ENCODE data around the gene ABCC6.
"Not testable (repeated sequence)": the region's sequence is repeated elsewhere in the genome, so short reads cannot be mapped to it uniquely, and the experiment has no call there.

ABCC6 gene

DNA sequence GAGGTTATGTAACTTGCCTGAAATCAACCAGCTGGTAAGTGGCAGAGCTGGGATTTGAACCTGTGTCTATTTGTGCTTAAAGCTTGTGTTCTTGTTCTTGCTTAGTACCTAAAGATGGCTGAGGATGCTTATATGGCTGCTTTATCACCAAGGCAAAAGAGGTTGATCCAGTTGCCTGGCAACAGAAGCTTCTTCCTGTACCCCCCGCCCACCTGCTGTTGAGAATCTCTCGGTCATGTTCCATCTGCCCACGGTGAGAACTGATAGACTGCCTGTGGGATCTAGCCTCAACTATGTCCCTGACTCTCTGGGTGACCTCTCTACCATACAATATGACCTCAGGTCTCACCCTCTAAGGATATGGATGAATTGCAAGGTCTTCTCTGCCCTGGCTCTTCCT, 60.7 kb downstream of the ABCC6 start:
- peak in 1 of 56 donors; percentile 2 for DNase-seq

GRCh38 chr16:16161840-16162239, 61.5 kb downstream of the ABCC6 start:
- not testable (repeated sequence) for DNase-seq

DNA sequence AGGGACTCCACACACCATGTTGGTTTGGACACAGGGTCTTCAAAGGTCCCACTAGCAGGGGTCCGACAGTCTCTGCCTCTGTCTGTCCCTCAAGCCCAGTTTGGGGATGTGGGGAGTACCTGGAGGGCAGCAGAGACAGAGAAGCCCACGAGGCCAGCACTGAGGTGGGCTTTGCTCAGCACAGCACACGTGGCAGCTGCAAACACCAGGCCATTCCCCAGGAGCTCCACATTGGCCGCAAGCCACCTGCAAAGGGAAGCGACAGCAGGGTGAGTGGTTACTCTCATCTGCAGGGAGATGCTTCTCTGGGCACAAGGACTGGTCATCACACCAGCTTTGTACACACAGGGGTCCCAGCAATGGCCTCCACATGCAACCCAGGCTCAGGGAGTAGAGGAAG, 62.0 kb downstream of the ABCC6 start:
- DNase-seq: no peak

- DNase-seq: no peak
Observed at GRCh38 chr16:16159662-16160061, 63.6 kb downstream of the ABCC6 start.

- no peak for DNase-seq
Observed at GRCh38 chr16:16158741-16159374, 64.4 kb downstream of the ABCC6 start.

DNA sequence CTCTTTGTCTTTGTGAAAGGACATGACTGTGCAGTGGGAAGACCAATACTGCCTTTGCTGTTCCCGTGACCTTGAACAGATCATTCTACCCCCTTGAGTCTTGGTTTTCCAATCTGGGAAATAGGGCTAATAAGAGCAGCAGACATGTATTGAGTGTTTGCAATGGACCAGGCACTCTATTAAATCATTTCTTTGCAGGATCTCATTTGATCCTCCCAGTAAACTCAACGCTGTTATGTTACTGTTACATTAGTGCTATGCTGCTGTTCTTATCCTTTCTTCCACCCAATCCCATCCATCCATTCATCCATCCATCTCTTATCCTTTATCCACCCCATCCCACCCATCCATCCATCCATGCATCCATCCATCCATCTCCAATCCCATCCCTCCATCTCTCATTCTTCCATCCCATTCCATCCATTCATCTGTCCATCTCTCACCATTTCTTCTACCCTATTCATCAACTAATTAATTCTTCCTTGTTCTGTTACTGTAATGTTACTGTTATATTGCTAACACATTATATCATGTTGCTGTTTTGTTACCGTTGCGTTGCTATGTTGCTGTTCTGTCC, 65.1 kb downstream of the ABCC6 start:
- no peak for DNase-seq

DNA sequence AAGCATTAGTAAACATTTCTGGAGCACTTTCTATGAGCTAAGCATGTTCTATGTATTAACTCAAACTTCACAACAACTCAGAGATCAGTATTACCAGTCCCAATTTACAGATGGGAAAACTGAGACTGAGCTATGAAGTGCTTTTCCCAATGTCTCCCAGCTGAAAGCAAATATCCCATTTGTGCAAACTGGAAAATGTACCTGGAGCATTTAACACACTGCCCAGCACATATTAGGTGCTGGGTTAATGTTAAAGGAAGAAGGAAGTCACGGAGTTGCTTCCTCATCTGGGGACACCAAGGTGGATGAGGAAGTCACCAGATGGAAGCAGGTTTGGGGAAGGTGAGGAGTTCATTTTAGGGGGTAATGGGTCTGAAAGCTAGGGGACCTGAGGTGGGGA, 66.1 kb downstream of the ABCC6 start:
- DNase-seq: no peak

GRCh38 chr16:16155234-16155633, 68.1 kb downstream of the ABCC6 start:
- DNase-seq: no peak

GRCh38 chr16:16154281-16154951, 68.9 kb downstream of the ABCC6 start:
- DNase-seq: no peak

DNA sequence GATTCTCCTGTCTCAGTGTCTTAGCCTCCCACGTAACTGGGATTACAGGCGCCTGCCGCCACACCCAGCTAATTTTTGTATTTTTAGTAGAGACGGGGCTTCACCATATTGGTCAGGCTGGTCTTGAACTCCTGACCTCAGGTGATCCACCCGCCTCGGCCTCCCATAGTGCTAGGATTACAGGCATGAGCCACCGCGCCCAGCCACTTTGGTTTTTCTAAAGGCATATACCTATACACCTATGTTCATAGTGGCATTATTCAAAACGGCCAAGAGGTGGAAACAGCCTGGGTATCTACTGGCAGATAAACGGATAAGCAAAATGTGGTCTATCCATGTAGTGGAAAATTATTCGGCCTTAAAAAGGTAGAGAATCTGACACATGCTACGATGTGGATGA, 70.3 kb downstream of the ABCC6 start:
- not testable (repeated sequence) for DNase-seq

DNA sequence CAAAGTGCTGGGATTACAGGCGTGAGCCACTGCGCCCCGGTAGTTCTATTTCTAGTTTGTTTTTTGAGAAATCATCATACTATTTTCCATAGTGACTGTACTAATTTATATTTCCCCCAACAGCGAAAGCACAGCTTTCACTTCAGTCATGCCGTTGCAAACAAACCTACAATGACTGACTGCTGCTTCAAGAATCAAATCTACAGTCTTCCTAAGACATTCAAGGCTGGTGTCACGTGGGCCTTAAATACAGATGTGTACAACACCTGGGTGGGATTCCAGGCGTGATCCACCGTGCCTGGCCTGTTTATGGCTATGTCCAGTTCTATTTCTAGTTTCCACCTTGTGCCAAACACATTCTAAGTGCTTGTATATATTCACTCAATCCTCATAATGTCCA, 72.0 kb downstream of the ABCC6 start:
- peak in 7 of 56 donors; percentile 2 to 48 (median 6) for DNase-seq

DNA sequence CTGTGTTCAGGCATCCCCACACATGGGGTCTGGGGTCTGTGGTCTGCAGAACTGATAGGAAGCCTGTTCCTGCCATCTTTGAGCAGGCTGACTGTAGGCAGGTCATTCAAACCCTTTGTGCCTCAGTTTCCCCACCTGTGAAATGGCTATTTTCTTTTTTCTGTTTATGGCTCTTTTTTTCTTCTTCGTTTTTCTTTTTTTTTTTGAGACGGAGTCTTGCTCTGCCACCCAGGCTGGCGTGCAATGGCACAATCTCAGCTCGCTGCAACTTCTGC, 72.5 kb downstream of the ABCC6 start:
- no peak for DNase-seq

GRCh38 chr16:16150117-16150877, 73.0 kb downstream of the ABCC6 start:
- DNase-seq: peak in 55 of 56 donors; percentile 11 to 94 (median 78)

GRCh38 chr16:16149710-16150116, 73.6 kb downstream of the ABCC6 start:
- no peak for DNase-seq

DNA sequence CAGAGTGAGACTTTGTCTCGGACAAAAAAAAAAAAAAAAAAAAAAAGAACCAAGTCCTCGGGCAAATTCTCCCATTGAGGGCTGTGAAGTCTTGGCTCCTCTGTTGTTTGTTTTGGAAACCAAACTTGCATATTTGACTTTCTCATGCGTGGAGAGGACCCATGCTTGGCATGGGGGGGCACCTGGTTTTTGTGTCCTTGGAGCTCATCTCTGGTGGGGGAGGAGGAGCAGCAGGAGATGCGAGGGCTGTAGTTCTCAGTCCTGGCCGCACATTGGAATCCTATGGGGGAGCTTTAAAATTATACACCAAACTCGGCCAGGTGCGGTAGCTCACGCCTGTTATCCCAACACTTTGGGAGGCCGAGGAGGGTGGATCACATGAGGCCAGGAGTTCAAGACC, 74.5 kb downstream of the ABCC6 start:
- no peak for DNase-seq

DNA sequence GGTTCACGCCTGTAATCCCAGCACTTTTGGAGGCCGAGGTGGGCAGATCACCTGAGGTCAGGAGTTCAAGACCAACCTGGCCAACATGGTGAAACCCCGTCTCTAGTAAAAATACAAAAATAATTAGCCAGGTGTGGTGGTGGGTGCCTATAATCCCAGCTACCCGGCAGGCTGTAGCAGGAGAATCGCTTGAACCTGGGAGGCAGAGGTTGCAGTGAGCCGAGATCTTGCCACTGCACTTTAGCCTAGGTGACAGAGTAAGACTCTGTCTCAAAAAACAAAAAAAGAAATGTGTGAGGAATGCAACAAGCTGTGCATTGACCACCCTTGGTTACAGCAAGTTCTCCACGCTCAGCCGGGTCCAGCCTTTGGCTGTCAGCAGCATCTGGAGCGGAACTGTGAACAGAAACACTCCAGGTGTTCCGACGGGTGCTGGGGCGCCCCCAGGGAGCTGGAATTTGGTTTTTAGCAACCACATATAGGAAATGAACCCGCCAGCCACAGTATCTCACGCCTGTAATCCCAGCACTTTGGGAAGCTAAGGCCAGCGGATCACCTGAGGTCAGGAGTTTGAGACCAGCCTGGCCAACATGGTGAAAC, 75.2 kb downstream of the ABCC6 start:
- DNase-seq: not testable (repeated sequence)

DNA sequence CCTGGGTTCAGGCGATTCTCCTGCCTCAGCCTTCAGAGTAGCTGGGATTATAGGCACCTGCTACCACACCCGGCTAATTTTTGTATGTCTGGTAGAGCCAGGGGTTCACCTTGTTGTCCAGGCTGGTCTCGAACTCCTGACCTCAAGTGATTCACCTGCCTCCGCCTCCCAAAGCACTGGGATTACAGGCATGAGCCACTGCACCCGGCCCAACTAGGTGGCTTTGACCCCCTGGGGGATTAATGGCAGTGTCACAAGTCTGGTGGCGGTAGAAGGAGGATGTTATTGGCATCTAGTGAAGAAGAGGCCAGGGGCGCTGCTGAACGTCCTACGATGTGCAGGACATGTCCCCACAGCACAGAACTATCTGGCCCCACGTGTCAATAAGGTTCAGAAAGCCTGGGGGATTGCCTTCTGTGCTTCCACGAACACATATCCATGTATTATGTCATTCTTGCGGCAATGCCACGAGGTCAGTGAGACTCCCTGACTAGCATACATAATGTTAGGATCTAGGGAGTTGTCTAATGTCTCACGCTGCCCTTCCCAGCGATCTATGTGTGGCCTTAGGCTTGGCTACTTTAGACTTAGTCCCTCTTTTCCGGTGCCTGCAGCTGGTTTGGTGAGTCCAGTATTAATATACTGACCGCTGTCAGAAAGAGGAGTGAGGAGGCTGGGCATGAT, 75.8 kb downstream of the ABCC6 start:
- no peak for DNase-seq

DNA sequence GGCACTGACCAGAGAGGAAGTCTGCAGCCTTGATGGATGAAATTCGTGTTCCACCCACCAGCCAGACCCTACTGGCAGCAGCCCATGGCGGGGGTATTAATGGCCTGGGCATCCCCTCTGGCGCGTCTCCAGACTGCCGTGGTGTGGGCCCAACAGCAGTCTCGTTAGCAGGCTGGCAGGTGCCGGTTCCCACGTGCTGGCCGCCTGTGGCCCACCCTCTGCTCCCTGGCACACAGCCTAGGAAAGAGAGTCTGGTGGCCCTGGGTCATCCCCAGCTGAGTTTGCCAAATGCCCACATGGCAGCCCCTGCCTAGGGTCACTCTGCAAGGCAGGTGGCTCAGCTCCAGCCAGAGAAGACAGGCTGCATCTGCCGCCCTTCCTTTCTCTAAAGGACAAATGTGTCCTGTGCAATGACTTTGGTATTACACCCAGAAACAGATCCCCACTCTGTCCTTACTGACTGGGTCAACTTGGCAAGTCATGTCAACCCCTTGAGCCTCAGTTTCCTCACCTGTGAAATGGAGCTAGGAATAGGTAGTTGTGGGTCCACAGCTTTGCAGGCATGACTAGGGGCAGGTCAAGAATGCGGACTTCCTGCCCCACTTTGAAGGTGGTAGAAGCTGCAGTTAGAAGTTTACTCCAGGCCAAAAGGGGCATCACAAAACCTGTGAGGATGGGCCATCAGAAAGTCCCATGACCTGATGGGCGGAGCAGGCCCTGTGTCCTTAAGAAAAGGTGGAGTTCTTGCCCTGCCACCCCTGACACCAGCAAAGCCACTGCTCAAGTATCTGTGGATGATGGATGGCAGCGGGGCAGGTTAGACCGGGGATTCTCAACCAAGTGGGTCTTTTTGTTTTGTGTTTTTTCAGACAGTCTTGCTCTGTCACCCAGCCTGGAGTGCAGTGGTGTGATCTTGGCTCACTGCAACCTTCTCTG, 76.6 kb downstream of the ABCC6 start:
- DNase-seq: peak in 3 of 56 donors; percentile 5 to 13 (median 10)

DNA sequence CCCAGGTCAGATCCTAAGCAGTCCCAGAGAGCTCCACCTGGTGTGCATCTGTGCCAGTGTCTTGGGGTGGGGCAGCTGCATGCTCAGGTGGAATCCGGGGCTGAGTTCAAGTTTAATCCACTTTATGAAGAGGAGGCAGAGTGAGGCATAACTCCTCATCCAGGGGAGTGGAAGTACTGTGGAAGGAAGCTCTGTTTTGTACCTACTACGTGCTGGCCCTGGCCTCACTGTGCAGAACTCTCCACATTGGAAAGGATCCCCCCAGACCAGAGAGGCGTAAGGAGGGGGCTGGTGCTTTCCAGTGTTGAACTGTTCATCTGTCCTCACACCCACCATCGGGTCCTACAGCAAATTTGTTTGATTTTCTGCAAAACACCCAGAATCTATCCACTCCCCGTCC, 78.0 kb downstream of the ABCC6 start:
- DNase-seq: no peak

GRCh38 chr16:16144416-16144815, 78.9 kb downstream of the ABCC6 start:
- no peak for DNase-seq

Measured in nucleus accumbens (tissue), 56 donors.